Esophagus muscularis mucosa (tissue), 4 donors: ENCODE measurements around the gene IPPK. TPM values are rescaled to one million over a fixed set of nuclear protein-coding genes. Genes with fewer than 3 reads are reported as not detected.

Source experiments
- DNase-seq: peaks from one replicate; pipeline ENCODE4 v3.0.0-alpha.2; 2017; ENCODE audit errors: extremely low spot score
- H3K27ac ChIP-seq, 4 donors: fragments of 200-600 bp; sonication (generic); replicated peaks in 1 of 4; 1 replicate in 3 of 4; 2 replicates in 1 of 4; pipeline ENCODE4 v1.5.1; 2016 to 2019; ENCODE audit warnings: mild to moderate bottlenecking in 1 of 4
- H3K27me3 ChIP-seq, 4 donors: fragments of 200-600 bp; sonication (generic); one replicate each; pipeline versions ENCODE4 v1.5.1 to v1.6.0; 2016 to 2019
- H3K36me3 ChIP-seq, 4 donors: fragments of 200-600 bp; sonication (generic); one replicate each; pipeline ENCODE4 v1.5.1; 2016 to 2019
- H3K4me1 ChIP-seq, 4 donors: fragments of 200-600 bp; sonication (generic); one replicate each; pipeline ENCODE4 v1.5.1; 2016 to 2019
- H3K4me3 ChIP-seq, 4 donors: fragments of 200-600 bp; sonication (generic); 1 replicate in 2 of 4; 2 replicates in 2 of 4; pipeline ENCODE4 v1.5.1; 2016 to 2019; ENCODE audit warnings: mild to moderate bottlenecking in 4 of 4, moderate library complexity in 1 of 4
- H3K9me3 ChIP-seq, 4 donors: fragments of 200-600 bp; sonication (generic); 1 replicate in 3 of 4; 2 replicates in 1 of 4; pipeline ENCODE4 v1.5.1; 2016 to 2019
- CTCF ChIP-seq, 3 experiments: fragments of 200-600 bp in 2 of 3; fragments of 450-650 bp in 1 of 3; sonication (generic) in 2 of 3; IDR thresholded peaks; one replicate each; pipeline ENCODE4 v1.5.1; 2017 to 2019; ENCODE audit warnings: antibody characterized with exemption in 3 of 3, mild to moderate bottlenecking in 2 of 3, moderate library complexity in 1 of 3
- EP300 ChIP-seq: sonication (generic); formaldehyde crosslinking; IDR thresholded peaks from one replicate; pipeline ENCODE4 v1.6.1; 2017; ENCODE audit warnings: antibody characterized with exemption
- POLR2A ChIP-seq: fragments of 450-650 bp; IDR thresholded peaks from one replicate; pipeline ENCODE4 v1.6.1; 2017; ENCODE audit warnings: antibody characterized with exemption, moderate library complexity, mild to moderate bottlenecking, low read depth
- POLR2AphosphoS5 ChIP-seq, 2 donors: sonication (generic); formaldehyde crosslinking; IDR thresholded peaks; one replicate each; pipeline ENCODE4 v1.6.1; 2017; ENCODE audit warnings: antibody characterized with exemption in 2 of 2
- WGBS: methylation state at CpG from one replicate; pipeline ENCODE4 v1.1.5; 2018; 5-methylcytosine and 5-hydroxymethylcytosine counted together
- intact Hi-C: fragments of 100-400 bp; cut with DNase I; formaldehyde crosslinking; loops from one replicate; pipeline ENCODE4 v1.15.1; 2023
- total RNA-seq, 4 donors: library from RNA; depleted of rRNA; stranded (reverse); fragments of >200 nt; gene quantifications; one replicate each; pipeline versions ENCODE4 v1.1.0 to v1.2.1, GENCODE V29; 2016

The IPPK gene
- total RNA-seq, 4 donors from 2014 or later, result 5.0 to 8.4 (median 6.1) TPM

- WGBS, result 90% methylated on average over 9 of the region's 12 CpGs
- Histone ChIP-seq H3K9me3 (peaks cover 0 to 4% (median 0%) of the 10 kb centered on the region in 4 donors), H3K27ac (peak overlapping the region; percentile 36 to 80 (median 76)), H3K27me3 (no peaks in the 10 kb centered on the region), H3K4me1 (peaks cover 22 to 54% (median 46%) of the 10 kb centered on the region in 4 donors), H3K4me3 (no peak overlapping the region), H3K36me3 (no peaks in the 10 kb centered on the region)
- intact Hi-C loops, result no loop called here
- DNase-seq, result no peak
- TF ChIP-seq CTCF (IDR thresholded peaks at IDR 0.05), result no peak
- TF ChIP-seq EP300, result no peak
- TF ChIP-seq POLR2AphosphoS5 (IDR thresholded peaks at IDR 0.05), result no peak
- no peak for TF ChIP-seq POLR2A
These were observed 68.5 kb downstream of the IPPK start for GRCh38 chr9:92601451-92601850.

GRCh38 chr9:92600462-92601261 is 69.3 kb downstream of the IPPK start:
- Histone ChIP-seq H3K4me3 (no peak overlapping the region), H3K27me3 (no peaks in the 10 kb centered on the region), H3K27ac (peak overlapping the region; percentile 36 to 80 (median 76)), H3K4me1 (peaks cover 22 to 48% (median 45%) of the 10 kb centered on the region in 4 donors), H3K36me3 (no peaks in the 10 kb centered on the region), H3K9me3 (peaks cover 0 to 4% (median 0%) of the 10 kb centered on the region in 4 donors)
- TF ChIP-seq CTCF (IDR thresholded peaks at IDR 0.05), result no peak
- TF ChIP-seq POLR2AphosphoS5 (IDR thresholded peaks at IDR 0.05), result peak in 1 of 2 donors; percentile 13
- intact Hi-C loops, result no loop called here
- DNase-seq, result no peak
- 55% methylated on average over 12 of the region's 12 CpGs for WGBS

GRCh38 chr9:92599938-92600461 is 69.9 kb downstream of the IPPK start:
- peaks cover 0 to 4% (median 0%) of the 10 kb centered on the region in 4 donors for H3K9me3 ChIP-seq
- DNase-seq, result no peak
- 76% methylated on average over 4 of the region's 4 CpGs for WGBS
- H3K27me3 ChIP-seq, result no peaks in the 10 kb centered on the region
- intact Hi-C loops, result no loop called here
- H3K4me1 ChIP-seq, result peaks cover 22 to 48% (median 45%) of the 10 kb centered on the region in 4 donors
- H3K27ac ChIP-seq, result peak overlapping the region; percentile 36 to 80 (median 76)
- no peaks in the 10 kb centered on the region for H3K36me3 ChIP-seq
- TF ChIP-seq CTCF (IDR thresholded peaks at IDR 0.05), result no peak
- TF ChIP-seq EP300, result no peak
- TF ChIP-seq POLR2A, result no peak
- no peak for TF ChIP-seq POLR2AphosphoS5 (IDR thresholded peaks at IDR 0.05)
- H3K4me3 ChIP-seq, result no peak overlapping the region

- Histone ChIP-seq H3K9me3 (no peaks in the 10 kb centered on the region), H3K36me3 (no peaks in the 10 kb centered on the region), H3K4me3 (no peak overlapping the region), H3K27me3 (no peaks in the 10 kb centered on the region), H3K4me1 (peaks cover 30 to 54% (median 48%) of the 10 kb centered on the region in 4 donors), H3K27ac (peak overlapping the region in 2 of 4 donors; percentile 26 to 27)
- WGBS, result 92% methylated on average over 2 of the region's 2 CpGs
- intact Hi-C loops, result no loop called here
- no peak for DNase-seq
- no peak for TF ChIP-seq POLR2A
- TF ChIP-seq CTCF (IDR thresholded peaks at IDR 0.05), result no peak
- TF ChIP-seq POLR2AphosphoS5 (IDR thresholded peaks at IDR 0.05), result no peak
- TF ChIP-seq EP300, result no peak
These were observed 71.5 kb downstream of the IPPK start for GRCh38 chr9:92598382-92598781.
